ENCODE results near the gene DCDC2B. TPM values are rescaled to one million over a fixed set of nuclear protein-coding genes. Genes with fewer than 3 reads are reported as not detected.

DCDC2B gene
- total and polyA plus RNA-seq, 10 of the 15 experiments (the other 5 are each of a cell fraction or from before 2014, with no cell fraction given), result 0.12 to 0.21 (median 0.15) TPM; not detected in 7

- TF ChIP-seq REST (IDR thresholded peaks at IDR 0.05; ENCODE audit: low read depth, low read length), result no peak
- TF ChIP-seq ATF7 (IDR thresholded peaks at IDR 0.05; ENCODE audit: low read depth), result 0 out of 2 replicates have a peak, but pooled peaks have one; percentile 20
- TF ChIP-seq IKZF2 (IDR thresholded peaks at IDR 0.05), result no peak
- peak; percentile 47 for TF ChIP-seq MLLT1 (IDR thresholded peaks at IDR 0.05)
- TF ChIP-seq, protein P1, sequence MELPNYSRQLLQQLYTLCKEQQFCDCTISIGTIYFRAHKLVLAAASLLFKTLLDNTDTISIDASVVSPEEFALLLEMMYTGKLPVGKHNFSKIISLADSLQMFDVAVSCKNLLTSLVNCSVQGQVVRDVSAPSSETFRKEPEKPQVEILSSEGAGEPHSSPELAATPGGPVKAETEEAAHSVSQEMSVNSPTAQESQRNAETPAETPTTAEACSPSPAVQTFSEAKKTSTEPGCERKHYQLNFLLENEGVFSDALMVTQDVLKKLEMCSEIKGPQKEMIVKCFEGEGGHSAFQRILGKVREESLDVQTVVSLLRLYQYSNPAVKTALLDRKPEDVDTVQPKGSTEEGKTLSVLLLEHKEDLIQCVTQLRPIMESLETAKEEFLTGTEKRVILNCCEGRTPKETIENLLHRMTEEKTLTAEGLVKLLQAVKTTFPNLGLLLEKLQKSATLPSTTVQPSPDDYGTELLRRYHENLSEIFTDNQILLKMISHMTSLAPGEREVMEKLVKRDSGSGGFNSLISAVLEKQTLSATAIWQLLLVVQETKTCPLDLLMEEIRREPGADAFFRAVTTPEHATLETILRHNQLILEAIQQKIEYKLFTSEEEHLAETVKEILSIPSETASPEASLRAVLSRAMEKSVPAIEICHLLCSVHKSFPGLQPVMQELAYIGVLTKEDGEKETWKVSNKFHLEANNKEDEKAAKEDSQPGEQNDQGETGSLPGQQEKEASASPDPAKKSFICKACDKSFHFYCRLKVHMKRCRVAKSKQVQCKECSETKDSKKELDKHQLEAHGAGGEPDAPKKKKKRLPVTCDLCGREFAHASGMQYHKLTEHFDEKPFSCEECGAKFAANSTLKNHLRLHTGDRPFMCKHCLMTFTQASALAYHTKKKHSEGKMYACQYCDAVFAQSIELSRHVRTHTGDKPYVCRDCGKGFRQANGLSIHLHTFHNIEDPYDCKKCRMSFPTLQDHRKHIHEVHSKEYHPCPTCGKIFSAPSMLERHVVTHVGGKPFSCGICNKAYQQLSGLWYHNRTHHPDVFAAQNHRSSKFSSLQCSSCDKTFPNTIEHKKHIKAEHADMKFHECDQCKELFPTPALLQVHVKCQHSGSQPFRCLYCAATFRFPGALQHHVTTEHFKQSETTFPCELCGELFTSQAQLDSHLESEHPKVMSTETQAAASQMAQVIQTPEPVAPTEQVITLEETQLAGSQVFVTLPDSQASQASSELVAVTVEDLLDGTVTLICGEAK (IDR thresholded peaks at IDR 0.05; ENCODE audit: borderline replicate concordance), result peak; percentile 22; the same call in 1 of the 2 replicates
- no peak for TF ChIP-seq SREBF1 (IDR thresholded peaks at IDR 0.05; ENCODE audit: low read length)
- TF ChIP-seq CHD1 (IDR thresholded peaks at IDR 0.05; ENCODE audit: low read depth, low read length), result no peak
- no peak for TF ChIP-seq PAX8 (IDR thresholded peaks at IDR 0.05)
- TF ChIP-seq ZBTB11 (CRISPR knock-in tag; IDR thresholded peaks at IDR 0.05), result no peak
- TF ChIP-seq TARDBP (IDR thresholded peaks at IDR 0.05; ENCODE audit: borderline replicate concordance), result no peak
Measured at GRCh38 chr1:32255072-32256071, 46.5 kb downstream of the DCDC2B start (continued).

All from GM12878 (cell line).